Measurements from ENCODE around the gene GPR78. TPM values are rescaled to one million over a fixed set of nuclear protein-coding genes. Genes with fewer than 3 reads are reported as not detected.

The GPR78 gene
- total and polyA plus RNA-seq, 8 donors = 0.31 to 2.3 (median 0.55) TPM; not detected in 5

GRCh38 chr4:8595237-8596087 lies 15.3 kb downstream of the GPR78 start:
- TF ChIP-seq POLR2A (IDR thresholded peaks at IDR 0.05) = no peak
- no peak for TF ChIP-seq POLR2AphosphoS5 (IDR thresholded peaks at IDR 0.05)
- TF ChIP-seq EP300 (IDR thresholded peaks at IDR 0.05) = no peak
- TF ChIP-seq, protein P1, sequence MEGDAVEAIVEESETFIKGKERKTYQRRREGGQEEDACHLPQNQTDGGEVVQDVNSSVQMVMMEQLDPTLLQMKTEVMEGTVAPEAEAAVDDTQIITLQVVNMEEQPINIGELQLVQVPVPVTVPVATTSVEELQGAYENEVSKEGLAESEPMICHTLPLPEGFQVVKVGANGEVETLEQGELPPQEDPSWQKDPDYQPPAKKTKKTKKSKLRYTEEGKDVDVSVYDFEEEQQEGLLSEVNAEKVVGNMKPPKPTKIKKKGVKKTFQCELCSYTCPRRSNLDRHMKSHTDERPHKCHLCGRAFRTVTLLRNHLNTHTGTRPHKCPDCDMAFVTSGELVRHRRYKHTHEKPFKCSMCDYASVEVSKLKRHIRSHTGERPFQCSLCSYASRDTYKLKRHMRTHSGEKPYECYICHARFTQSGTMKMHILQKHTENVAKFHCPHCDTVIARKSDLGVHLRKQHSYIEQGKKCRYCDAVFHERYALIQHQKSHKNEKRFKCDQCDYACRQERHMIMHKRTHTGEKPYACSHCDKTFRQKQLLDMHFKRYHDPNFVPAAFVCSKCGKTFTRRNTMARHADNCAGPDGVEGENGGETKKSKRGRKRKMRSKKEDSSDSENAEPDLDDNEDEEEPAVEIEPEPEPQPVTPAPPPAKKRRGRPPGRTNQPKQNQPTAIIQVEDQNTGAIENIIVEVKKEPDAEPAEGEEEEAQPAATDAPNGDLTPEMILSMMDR (IDR thresholded peaks at IDR 0.05) = no peak
- H3K4me1 ChIP-seq = peaks cover 0 to 26% (median 12%) of the 10 kb centered on the region in 4 donors
- DNase-seq = no peak
- H3K27me3 ChIP-seq = peaks cover 21 to 68% (median 36%) of the 10 kb centered on the region in 3 donors
- no peaks in the 10 kb centered on the region for H3K9me3 ChIP-seq
- intact Hi-C loops (cut with DNase I; ENCODE audit: low total_unique reads) = no loop called here
- H3K27ac ChIP-seq = no peak overlapping the region
- H3K36me3 ChIP-seq = no peaks in the 10 kb centered on the region
- 54 to 63% (median 55%) methylated on average over 14 to 16 of the region's 16 CpGs for WGBS, 5 donors
- no peak overlapping the region for H3K4me3 ChIP-seq

- DNase-seq = no peak
- TF ChIP-seq, protein P1 (IDR thresholded peaks at IDR 0.05) = no peak
- TF ChIP-seq POLR2A (IDR thresholded peaks at IDR 0.05) (no peak), POLR2AphosphoS5 (IDR thresholded peaks at IDR 0.05) (no peak), EP300 (IDR thresholded peaks at IDR 0.05) (no peak)
- Histone ChIP-seq H3K4me1 (peaks cover 0 to 26% (median 12%) of the 10 kb centered on the region in 4 donors), H3K27ac (no peak overlapping the region), H3K9me3 (no peaks in the 10 kb centered on the region), H3K36me3 (no peaks in the 10 kb centered on the region), H3K27me3 (peaks cover 15 to 68% (median 24%) of the 10 kb centered on the region in 3 donors), H3K4me3 (no peak overlapping the region)
- 71 to 81% (median 79%) methylated on average over 3 to 9 of the region's 9 CpGs for WGBS, 5 donors
- intact Hi-C loops (cut with DNase I; ENCODE audit: low total_unique reads) = no loop called here
These were observed 16.7 kb downstream of the GPR78 start for GRCh38 chr4:8596891-8597290.

DNA sequence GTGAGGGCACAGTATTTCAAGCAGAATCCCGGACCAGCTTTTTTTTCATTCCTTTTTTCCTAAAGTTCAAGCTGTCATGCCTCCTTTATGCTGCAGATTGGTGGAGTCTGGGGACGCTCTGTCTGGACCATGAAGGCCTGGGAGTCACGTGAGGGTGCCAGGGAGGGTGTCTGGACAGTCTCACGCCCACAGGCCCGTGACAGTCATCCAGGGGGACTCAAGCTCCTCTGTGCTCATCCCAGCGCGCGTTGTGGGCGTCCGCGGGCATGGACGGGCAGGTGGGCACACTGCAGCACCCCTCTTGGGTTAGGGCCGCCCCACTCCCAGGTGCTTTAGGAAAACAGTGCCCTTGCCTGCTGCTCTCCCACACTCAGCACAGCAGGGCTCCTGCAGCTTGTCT lies 17.1 kb downstream of the GPR78 start:
- no peaks in the 10 kb centered on the region for H3K36me3 ChIP-seq
- intact Hi-C loops (cut with DNase I; ENCODE audit: low total_unique reads) = no loop called here
- peaks cover 0 to 22% (median 10%) of the 10 kb centered on the region in 4 donors for H3K4me1 ChIP-seq
- TF ChIP-seq POLR2AphosphoS5 (IDR thresholded peaks at IDR 0.05) (no peak), POLR2A (IDR thresholded peaks at IDR 0.05) (no peak), EP300 (IDR thresholded peaks at IDR 0.05) (no peak)
- TF ChIP-seq, protein P1 (IDR thresholded peaks at IDR 0.05) = no peak
- peaks cover 11 to 63% (median 20%) of the 10 kb centered on the region in 3 donors for H3K27me3 ChIP-seq
- H3K27ac ChIP-seq = no peak overlapping the region
- no peak for DNase-seq
- 76 to 86% (median 84%) methylated on average over 5 to 13 of the region's 13 CpGs for WGBS, 5 donors
- H3K9me3 ChIP-seq = no peaks in the 10 kb centered on the region
- H3K4me3 ChIP-seq = no peak overlapping the region

GRCh38 chr4:8597791-8598190 lies 17.6 kb downstream of the GPR78 start:
- Histone ChIP-seq H3K36me3 (no peaks in the 10 kb centered on the region), H3K4me3 (no peak overlapping the region), H3K27ac (no peak overlapping the region), H3K4me1 (peaks cover 0 to 18% (median 5%) of the 10 kb centered on the region in 4 donors), H3K27me3 (peaks cover 6 to 59% (median 15%) of the 10 kb centered on the region in 3 donors), H3K9me3 (no peaks in the 10 kb centered on the region)
- intact Hi-C loops (cut with DNase I; ENCODE audit: low total_unique reads) = no loop called here
- 77 to 91% (median 82%) methylated on average over 11 to 15 of the region's 15 CpGs for WGBS, 5 donors
- TF ChIP-seq POLR2A (IDR thresholded peaks at IDR 0.05) = no peak
- no peak for TF ChIP-seq POLR2AphosphoS5 (IDR thresholded peaks at IDR 0.05)
- TF ChIP-seq EP300 (IDR thresholded peaks at IDR 0.05) = no peak
- TF ChIP-seq, protein P1 (IDR thresholded peaks at IDR 0.05) = no peak
- no peak for DNase-seq
